GM19438 (cell line): ENCODE results near the gene PRR12.

Experiments
- ATAC-seq: cut with Tn5 transposase; IDR thresholded peaks from one replicate; pipeline ENCODE4 v1.9.1; 2021; ENCODE audit warnings: low read depth; ENCODE audit not compliant: unreplicated experiment

PRR12 gene

DNA sequence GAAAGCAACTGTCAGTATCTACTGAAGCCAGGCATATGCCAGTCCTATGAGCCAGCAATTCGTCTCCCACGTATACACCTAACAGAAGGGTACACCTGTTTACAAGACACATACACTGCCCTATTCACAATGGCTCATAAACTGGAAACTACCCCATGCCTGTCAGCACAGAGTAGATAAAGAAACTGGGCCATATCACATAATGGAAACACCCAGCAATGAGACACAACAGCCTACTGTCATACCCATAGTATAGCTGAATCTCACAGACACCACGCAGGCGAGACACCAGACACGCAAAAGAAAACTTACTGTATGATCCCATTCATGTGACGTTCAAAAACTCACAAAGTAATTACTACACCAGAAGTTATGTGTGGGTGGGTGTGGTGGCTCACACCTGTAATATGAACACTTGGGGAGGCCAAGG is 26.4 kb upstream of the PRR12 start:
- ATAC-seq = no peak

DNA sequence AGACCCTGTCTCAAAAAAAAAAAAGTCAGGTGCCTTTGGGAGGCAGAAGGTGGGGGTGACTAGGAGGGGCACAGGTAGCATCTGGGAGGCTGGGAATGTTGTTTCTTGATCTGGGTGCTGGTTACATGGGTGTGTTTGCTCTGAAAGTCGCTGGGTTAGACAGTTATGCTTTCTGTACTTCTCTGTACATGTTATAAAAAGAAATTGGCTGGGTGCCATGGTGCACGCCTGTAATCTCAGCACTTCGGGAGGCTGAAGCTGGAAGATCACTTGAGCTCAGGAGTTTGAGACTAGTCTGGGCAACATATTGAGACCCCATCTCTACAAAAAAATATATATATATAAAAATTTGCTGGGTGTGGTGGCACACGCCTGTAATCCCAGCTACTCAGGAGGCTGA is 25.7 kb upstream of the PRR12 start:
- no peak for ATAC-seq

DNA sequence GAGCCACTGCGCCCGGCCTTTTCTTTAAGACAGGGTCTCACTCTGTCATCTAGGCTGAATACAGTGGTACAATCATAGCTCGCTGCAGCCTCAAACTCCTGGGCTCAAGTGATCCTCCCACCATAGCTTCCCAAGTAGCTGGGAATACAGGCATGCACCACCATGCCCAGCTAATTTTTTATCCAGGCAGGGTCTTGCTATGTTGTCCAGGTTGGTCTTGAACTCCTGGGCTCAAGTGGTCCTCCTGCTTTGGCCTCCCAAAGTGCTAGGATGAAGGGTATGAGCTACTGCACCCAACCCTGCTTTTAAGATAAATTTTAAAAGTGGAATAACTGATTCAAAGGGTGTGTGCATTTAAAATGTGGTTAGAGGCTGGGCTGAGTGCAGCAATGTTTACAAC is 24.7 kb upstream of the PRR12 start:
- ATAC-seq = no peak

DNA sequence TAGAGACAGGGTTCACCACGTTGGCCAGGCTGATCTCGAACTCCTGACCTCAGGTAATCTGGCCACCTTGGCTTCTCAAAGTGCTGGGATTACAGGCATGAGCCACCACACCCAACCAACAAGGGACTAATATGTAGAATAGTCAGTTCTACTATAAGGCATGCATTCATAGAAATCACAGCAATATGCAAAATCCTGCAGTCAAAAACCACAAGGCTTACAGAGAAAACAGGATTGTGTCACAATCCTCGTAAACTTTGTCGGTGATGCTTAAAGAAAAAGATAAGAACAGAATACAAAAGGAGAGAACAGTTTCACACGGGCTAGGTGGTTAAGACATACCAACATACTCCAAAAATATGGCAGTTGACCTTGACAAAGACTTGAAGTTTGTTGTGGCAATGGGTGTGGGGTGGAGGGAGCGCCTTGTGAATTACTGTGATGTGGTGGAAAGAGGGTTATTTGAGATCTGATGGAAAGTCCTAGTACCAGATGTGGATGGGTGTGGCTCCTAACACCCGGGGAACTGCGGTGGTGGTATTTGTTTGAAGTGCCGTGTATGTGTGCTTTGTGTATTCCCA is 23.0 kb upstream of the PRR12 start:
- ATAC-seq = no peak

DNA sequence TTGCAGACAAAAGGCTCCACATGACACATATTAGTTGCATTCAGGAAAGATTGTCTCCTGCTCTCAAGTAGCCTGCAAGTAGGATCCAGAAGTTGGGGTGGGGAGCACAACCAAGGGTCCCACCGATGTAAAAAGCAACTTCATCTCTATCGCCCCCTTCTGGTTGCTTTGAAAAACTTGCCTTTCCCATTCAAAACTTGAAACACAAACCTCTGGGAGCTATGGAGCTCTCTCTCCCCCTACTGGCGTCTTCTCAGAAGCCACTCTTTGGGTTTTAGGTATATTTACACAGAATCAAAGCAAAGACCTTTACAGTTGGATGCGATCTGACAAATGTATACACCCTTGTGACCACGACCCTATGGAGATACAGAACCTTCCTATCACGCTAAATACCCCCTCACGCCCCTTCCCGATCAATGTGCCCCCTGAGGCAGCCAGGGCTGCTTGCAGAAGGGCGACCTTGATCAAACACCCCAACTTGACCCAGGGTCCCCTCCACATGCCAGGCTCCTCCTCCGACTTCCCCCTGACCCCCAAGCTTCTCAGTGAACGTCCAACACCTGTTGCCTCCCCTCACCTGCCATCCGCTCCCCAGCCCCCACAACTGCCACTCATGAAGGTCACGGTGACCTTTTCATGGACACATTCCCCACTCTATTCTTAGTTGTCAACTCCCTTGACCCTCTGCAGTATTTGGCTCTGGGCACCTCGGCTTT is 20.7 kb upstream of the PRR12 start:
- no peak for ATAC-seq

DNA sequence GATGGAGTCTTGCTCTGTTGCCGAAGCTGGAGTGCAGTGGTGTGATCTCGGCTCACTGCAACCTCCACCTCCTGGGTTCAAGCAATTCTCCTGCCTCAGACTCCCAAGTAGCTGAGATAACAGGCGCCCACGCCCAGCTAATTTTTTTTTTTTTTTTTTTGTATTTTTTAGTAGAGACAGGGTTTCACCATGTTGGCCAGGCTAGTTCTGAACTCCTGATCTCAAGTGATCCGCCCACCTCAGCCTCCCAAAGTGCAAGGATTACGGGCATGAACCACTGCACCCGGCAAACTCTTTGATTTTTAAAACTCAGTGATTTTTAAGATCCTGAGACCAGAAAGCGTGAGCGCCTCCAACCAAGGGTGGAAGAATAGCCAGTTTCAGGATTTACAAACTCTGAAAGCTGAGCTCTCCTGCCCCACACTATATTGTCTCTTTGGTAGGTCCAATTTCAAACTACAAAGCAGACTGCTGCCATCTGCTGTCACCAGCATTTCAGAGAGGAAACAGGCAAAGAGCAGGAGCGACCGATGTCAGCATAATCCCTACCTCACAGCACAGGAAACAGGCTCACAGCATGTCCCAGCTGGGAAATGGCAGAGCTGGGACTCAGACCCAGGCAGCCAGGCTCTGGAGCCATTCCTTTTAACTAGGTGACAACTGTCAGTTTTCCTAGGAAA is 19.8 kb upstream of the PRR12 start:
- ATAC-seq = no peak

DNA sequence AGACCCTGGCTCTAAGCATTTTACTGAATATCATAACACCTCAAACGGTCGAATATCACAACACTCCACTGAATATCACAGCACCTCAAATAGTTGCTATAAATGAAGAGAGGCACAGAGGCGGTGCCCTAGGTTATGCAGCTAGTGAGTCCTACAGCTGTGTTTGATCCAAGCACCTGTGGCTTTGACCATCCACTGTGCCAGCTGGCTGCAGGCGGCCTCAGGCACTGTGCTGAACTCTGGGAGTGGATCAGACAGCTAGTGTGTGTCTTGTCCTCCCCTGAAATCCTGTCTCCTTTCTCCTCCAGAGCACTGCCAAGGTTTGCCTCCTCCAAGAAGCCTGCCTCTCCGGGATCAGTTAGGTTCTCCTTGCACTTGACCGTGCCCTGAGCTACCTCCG is 18.0 kb upstream of the PRR12 start:
- no peak for ATAC-seq

DNA sequence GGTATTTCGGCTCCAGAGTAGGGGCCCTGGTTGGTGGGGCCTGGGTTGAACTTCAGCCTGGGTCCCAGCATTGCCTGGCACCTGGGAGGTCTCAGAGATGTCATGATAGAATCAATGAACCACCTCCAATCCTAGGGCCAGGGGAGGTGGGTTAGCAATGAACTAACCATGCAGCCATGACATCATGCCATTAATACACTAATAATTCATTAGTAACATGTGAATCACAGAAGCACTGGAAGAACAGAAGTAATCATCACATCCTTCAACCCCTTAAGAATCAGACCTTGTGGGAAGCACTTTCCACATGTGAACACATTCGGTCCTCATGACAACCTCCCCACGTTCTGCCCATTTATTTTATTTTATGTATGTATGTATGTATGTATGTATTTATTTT is 17.6 kb upstream of the PRR12 start:
- ATAC-seq = no peak

DNA sequence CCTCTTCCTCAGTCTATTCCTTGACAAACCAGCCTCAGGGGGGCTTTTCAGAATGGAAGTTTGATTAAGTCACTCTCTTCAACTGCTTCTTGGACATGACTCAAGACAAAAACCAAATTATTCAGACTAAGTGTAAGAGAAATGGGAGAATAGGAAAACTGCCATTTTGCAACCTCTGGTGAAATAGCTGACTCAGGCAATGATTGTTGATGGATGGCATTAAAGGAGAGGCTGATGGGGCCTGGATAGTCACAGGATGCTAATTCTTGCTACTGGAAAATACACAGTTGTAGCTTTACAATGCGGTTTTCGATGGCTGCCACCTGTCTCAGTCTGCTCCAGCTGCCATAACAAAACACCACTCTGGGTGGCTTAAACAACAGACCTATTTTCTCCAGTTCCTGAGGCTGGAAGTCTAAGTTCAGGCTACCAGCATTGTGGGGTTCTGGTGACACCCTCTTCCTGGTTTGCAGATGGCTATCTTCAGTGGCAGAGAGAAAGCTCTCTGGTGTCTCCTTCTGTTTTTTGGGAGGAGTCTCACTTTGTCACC is 16.7 kb upstream of the PRR12 start:
- no peak for ATAC-seq

DNA sequence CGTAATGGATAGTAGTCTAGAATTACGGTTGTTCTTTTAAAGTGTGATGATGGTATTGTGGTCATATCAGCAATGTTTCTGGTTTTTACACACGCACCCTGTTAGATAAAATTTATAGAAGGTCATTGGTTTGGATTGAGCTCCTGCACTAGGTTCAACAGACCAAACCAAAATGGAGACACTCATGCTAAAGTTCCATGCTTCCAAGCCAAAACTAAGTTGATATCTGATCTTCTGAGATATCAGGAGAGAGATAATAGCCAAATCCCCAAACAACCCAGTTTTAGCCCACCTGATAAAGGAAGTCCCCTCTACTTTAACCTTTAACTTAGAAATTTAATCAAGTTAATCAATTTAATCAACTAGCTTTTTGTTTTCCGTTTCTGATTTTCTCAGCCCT is 11.8 kb upstream of the PRR12 start:
- no peak for ATAC-seq

DNA sequence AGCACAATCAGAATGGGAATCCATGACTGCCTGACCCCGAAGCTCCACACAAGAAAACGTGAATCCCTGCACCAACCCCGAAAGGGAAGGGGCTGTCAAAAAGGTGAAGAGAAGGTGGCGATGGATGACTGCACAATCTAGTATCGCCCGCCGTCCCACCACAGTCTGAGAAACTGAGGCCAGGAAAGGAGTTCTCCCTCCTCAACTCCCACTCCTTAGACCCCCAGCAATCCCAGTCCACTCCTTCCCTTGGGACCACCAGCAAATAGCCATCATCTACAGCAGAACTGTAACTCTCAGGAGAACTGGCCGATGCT is 11.1 kb upstream of the PRR12 start:
- ATAC-seq = no peak

DNA sequence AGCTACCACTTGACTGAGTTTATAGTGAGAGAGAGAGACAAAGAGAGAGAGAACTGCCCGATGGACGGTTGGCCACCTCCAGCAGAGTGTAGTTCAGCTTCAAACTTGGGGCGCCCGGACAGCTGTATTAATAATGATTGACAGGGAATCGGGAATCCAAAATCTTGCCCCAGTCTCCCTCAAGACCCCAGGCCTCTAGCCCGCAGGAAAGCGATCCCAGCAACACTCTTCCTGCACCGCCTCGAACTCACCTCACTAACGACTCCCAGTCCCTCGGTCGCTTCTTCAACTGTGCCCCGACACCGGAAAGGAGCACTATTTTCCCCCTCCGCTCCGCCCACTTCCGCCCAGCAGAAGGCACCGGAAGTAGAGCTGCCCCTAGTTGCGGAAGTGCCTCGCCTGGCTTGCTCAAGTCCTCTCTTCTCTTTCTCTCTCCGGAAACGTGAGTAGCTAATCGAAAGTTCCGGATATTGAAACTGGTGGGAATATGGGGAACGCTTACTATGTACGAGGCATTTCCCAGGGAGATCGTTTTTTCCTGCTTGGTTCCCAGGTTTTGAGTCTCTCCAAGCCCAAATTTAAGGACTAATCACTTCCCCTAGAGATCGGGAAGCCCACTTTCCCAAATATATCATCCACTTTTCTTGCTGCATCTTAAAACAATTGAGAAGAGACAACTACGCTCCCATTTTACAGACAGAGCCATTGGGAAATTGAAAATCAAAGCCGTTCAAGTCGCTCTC is 10.5 kb upstream of the PRR12 start, which contains the start of gene NOSIP:
TSS of gene NOSIP (minus strand) at position 293 of the 743 bp plus-strand sequence. CDS start 19,865 bp downstream, outside the sequence.
- peak; percentile 88 for ATAC-seq

DNA sequence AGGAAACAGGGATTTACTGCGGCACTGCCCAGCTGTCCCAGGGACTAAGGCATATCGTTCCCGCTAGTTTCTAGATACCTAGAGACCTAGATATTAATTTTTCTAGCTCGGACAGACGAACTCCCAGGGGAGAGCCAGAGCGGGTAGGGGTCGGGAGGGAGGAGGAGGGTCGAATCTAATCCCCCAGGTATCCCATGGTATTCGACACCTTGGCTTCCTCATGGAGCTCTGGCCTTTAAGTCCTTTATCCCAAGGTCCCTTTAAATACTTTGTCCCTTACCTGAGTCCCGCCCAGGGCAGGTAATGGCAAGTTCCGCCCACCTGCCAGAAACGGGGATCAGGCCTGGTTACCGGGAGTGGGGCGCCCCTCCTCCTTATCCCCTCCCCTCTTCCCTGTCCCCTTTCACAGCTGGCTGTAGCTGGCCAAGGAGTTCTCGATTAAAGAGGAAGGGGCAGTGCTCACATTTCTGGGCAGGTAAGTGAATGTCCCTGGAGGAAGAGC is 9.9 kb upstream of the PRR12 start, which contains the start of gene PRRG2:
TSS of gene PRRG2 (plus strand) at position 310 of the 502 bp plus-strand sequence. CDS start 1,904 bp downstream, outside the sequence.
- no peak for ATAC-seq

DNA sequence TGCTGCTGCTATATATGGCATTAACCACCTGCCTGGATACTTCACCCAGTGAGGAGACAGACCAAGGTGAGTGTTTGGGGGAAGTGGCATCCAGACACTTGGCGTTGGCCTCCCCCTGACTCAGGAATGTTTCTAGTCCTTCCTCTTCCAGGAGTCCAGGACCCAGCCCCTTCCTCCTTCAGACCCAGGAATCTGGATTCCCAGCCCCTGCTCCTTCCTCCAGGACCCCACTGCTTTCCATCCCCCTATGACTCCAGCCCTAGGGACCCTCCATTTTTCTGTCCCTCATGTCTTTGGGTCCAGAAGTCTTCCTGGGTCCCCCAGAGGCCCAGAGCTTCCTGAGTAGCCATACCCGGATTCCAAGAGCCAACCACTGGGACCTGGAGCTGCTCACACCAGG is 7.7 kb upstream of the PRR12 start:
- no peak for ATAC-seq

DNA sequence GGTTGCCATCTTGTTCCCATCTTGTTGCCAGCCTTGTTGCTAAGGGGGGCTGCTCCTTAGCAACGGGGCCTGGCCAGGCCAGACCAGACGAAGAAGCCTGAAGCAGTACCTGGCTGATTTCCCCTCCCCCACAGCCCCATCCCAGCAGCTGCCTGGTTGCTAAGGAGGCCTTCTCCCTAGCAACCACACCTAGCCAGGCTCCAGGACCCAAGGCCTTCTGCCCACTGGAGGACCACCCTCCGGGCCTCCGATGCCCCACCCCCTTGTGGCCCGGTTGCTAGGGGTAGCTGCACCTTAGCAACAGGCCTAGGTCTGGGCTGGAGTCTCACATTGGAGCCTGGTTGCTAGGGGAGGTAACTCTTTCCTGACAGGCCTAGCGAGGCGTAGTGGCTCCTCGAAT is 6.0 kb upstream of the PRR12 start:
- no peak for ATAC-seq

DNA sequence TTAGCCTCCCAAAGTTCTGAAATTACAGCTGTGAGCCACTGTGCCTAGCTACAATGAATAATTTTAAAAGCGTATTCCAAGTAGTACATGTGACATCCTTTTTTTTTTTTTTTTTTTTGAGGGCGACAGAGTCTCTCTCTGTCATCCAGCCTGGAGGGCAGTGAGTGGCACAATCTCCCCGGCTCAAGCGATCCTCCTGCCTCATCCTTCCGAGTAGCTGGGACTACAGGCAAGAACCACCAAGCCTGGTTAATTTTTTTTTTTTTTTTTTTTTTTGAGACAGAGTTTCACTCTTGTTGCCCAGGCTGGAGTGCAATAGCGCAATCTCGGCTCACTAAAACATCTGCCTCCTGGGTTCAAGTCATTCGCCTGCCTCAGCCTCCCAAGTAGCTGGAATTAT is 3.8 kb upstream of the PRR12 start:
- ATAC-seq = no peak

DNA sequence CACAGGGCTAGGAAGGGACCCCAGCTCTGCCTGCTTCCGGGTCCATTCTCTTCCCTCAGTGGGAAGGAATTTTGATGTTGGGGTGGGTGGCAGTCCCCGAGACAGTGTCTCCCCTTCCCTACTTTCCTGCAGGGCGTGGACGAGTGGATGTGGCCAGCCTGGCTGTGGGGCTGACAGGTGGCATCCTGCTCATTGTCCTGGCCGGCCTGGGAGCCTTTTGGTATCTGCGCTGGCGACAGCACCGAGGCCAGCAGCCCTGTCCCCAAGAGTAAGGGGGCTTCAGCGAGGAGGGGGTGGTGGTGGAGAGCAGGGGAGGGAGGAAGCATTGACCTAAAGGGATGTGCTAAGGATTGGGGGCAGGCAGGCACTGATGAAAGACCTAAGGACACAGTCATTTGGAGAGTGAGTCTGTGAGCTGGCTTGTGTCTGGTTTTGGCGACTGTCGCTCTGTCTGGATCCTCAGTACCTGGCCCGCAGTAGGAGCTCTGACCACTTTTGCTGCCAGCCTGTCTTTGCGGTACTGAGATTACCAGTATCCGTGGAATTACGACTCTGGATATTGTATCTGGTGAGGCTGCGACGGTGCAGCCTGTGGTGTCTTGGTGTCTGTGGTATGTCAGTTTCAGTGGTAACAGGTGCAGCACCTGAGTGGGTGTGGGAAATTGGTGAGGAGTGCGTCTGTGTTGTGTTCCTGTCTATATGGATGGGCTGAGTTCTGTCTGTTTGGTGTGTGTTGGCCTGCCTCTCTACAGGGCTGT is 2.4 kb upstream of the PRR12 start:
- no peak for ATAC-seq

DNA sequence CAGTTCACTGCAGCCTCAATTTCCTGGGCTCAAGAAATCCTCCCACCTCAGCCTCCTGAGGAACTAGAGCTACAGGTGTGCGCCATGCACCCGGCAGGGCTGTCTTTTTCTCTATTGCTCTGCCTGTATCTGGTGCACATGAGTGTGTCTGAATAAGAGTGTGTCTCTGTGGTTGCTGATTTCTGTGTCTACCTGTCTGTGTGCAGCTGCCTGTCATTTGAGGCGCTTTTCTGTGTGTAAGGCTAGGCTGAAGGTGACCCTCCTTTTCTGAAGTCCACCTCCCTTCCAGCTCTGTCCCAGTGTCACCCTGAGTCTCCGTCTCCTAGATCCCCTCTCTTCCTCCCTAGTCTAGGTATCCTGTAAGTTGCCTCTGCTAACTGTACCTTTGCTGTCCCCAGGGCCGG is 1.5 kb upstream of the PRR12 start:
- ATAC-seq = no peak

DNA sequence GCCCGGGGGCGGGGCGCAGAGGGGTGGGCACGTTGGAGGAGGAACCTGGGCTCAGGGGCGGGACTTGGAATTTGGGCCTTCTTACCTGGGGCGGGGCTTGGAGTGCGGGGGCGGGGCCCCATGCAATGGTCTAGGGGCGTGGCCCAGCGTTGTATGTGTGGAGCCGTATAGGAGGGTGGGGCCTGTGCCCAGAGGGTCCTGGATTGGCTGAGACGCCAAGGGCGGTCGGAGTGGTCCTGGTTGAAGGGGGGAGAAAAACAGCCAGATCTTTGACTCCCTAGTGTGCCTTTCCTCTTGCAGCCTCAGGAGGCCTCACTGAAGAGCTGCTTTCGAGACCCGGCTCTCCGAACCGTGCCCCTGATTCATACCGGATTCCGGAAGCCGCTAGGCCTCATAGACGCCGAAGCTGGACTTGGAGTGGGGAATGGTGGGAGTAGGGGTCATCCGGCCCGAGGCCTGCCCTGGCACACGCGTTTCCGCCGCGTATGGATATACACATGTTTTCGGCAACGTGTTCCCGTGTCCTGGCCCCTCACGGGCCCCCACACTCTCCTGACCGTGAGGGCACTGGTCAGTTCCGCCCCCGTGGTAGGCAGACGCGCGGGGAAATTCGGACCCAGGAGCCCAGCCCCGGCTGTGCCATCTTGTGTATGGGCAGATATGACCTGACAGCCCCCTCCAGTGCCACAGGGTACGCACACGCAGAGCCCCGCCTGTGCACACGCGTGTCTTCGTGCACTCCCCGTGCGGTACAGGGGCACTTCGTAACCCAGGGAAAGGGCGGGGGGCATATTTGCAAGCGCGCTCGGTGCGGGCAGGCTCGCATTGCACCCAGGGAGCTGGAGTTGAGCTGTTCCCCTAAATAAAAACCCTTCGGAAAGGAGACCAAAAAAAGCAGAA is 661 bp upstream of the PRR12 start:
- ATAC-seq = peak; percentile 75
